ENCODE data around the gene DCLK1.

- TF ChIP-seq, protein P1, sequence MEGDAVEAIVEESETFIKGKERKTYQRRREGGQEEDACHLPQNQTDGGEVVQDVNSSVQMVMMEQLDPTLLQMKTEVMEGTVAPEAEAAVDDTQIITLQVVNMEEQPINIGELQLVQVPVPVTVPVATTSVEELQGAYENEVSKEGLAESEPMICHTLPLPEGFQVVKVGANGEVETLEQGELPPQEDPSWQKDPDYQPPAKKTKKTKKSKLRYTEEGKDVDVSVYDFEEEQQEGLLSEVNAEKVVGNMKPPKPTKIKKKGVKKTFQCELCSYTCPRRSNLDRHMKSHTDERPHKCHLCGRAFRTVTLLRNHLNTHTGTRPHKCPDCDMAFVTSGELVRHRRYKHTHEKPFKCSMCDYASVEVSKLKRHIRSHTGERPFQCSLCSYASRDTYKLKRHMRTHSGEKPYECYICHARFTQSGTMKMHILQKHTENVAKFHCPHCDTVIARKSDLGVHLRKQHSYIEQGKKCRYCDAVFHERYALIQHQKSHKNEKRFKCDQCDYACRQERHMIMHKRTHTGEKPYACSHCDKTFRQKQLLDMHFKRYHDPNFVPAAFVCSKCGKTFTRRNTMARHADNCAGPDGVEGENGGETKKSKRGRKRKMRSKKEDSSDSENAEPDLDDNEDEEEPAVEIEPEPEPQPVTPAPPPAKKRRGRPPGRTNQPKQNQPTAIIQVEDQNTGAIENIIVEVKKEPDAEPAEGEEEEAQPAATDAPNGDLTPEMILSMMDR (IDR thresholded peaks at IDR 0.05): no peak
- no peak for TF ChIP-seq POLR2A (IDR thresholded peaks at IDR 0.05)
Measured at GRCh38 chr13:35817642-35818607, 313.3 kb downstream of the DCLK1 start.

Measured in body of pancreas (tissue), 4 donors.